ENCODE measurements around the gene AVL9.

- TF ChIP-seq POLR2A (IDR thresholded peaks at IDR 0.05), result no peak
- TF ChIP-seq, protein P1, sequence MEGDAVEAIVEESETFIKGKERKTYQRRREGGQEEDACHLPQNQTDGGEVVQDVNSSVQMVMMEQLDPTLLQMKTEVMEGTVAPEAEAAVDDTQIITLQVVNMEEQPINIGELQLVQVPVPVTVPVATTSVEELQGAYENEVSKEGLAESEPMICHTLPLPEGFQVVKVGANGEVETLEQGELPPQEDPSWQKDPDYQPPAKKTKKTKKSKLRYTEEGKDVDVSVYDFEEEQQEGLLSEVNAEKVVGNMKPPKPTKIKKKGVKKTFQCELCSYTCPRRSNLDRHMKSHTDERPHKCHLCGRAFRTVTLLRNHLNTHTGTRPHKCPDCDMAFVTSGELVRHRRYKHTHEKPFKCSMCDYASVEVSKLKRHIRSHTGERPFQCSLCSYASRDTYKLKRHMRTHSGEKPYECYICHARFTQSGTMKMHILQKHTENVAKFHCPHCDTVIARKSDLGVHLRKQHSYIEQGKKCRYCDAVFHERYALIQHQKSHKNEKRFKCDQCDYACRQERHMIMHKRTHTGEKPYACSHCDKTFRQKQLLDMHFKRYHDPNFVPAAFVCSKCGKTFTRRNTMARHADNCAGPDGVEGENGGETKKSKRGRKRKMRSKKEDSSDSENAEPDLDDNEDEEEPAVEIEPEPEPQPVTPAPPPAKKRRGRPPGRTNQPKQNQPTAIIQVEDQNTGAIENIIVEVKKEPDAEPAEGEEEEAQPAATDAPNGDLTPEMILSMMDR (IDR thresholded peaks at IDR 0.05), result no peak
Measured at GRCh38 chr7:32594965-32595490, 99.7 kb downstream of the AVL9 start.

All from lower leg skin (tissue), 3 donors.